ENCODE data around the gene RABGAP1L. TPM values are rescaled to one million over a fixed set of nuclear protein-coding genes. Genes with fewer than 3 reads are reported as not detected.

RABGAP1L gene
- total RNA-seq, 2 experiments from 2014 or later = 98.1 to 158 TPM

DNA sequence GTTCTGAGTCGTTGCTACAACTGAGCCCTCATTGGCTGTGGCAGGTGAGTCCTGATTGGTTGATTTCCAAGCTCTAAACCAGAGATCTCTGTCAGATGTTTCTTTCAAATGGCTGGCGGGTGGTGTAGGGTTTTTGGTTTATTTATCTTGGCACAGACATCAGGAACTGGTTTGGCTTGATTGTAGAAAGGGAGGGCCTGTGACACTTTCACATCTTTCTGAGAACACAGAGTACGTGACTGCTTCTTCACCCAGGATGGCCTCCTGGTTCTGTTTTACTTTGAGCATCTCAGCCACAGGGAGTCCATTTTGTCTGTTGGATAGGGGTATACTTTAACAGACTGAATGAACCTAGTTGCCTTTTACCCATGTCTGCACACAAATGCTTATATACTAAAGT is 199.0 kb downstream of the RABGAP1L start:
- no peak overlapping the region for H2AFZ ChIP-seq (ENCODE audit: low read length)
- peaks cover 17% of the 10 kb centered on the region; the same call in 1 of the 2 replicates for H3K36me3 ChIP-seq (ENCODE audit: insufficient read depth, low read length)
- H3K4me3 ChIP-seq (ENCODE audit: low read depth, low read length, poor library complexity, severe bottlenecking) = no peak overlapping the region
- no TSS peak for BruUV-seq (replicated peaks)
- H3K9me2 ChIP-seq (ENCODE audit: insufficient read depth, low read length) = no peaks in the 10 kb centered on the region
- H4K20me1 ChIP-seq (ENCODE audit: insufficient read depth, low read length) = no peaks in the 10 kb centered on the region
- no peak for DNase-seq (ENCODE audit: low spot score)
- H3K27ac ChIP-seq (ENCODE audit: low read depth, low read length, poor library complexity, severe bottlenecking) = no peak overlapping the region
- no peaks in the 10 kb centered on the region for H3K9me3 ChIP-seq (ENCODE audit: low read length)
- ChIA-PET POLR2A (interaction anchor here (1.0 kb wide), 1 partner anchor 20 kb away, joined by 3 read pairs; no protein-coding TSS in a partner anchor), CTCF (ENCODE audit: unreplicated experiment) (no interaction called here)
- intact Hi-C loops (cut with micrococcal nuclease; ENCODE audit: unreplicated experiment) = no loop called here
- peaks cover 5% of the 10 kb centered on the region for H3K4me1 ChIP-seq (ENCODE audit: insufficient read depth, low read length, poor library complexity, severe bottlenecking)
- peaks cover 3% of the 10 kb centered on the region; the same call in 1 of the 2 replicates for H3K79me2 ChIP-seq (ENCODE audit: insufficient read depth, low read depth, low read length)
- no peak for TF ChIP-seq CTCF (conservative IDR thresholded peaks at IDR 0.05; ENCODE audit: low read length)
- TF ChIP-seq EZH2phosphoT487 (IDR thresholded peaks at IDR 0.05; ENCODE audit: borderline replicate concordance, low read depth, low read length) = no peak
- H3K4me2 ChIP-seq (ENCODE audit: low read length) = no peak overlapping the region

GRCh38 chr1:174358786-174359453 is 199.6 kb downstream of the RABGAP1L start:
- CTCF ChIA-PET (ENCODE audit: unreplicated experiment) = no interaction called here
- Histone ChIP-seq H4K20me1 (ENCODE audit: insufficient read depth, low read length) (no peaks in the 10 kb centered on the region), H3K27ac (ENCODE audit: low read depth, low read length, poor library complexity, severe bottlenecking) (no peak overlapping the region), H2AFZ (ENCODE audit: low read length) (no peak overlapping the region), H3K79me2 (ENCODE audit: insufficient read depth, low read depth, low read length) (peaks cover 3% of the 10 kb centered on the region; the same call in 1 of the 2 replicates), H3K9me2 (ENCODE audit: insufficient read depth, low read length) (no peaks in the 10 kb centered on the region), H3K9me3 (ENCODE audit: low read length) (no peaks in the 10 kb centered on the region), H3K4me2 (ENCODE audit: low read length) (no peak overlapping the region), H3K36me3 (ENCODE audit: insufficient read depth, low read length) (peaks cover 14% of the 10 kb centered on the region; the same call in 1 of the 2 replicates), H3K4me3 (ENCODE audit: low read depth, low read length, poor library complexity, severe bottlenecking) (no peak overlapping the region), H3K4me1 (ENCODE audit: insufficient read depth, low read length, poor library complexity, severe bottlenecking) (peaks cover 5% of the 10 kb centered on the region)
- no peak for TF ChIP-seq EZH2phosphoT487 (IDR thresholded peaks at IDR 0.05; ENCODE audit: borderline replicate concordance, low read depth, low read length)
- peak; percentile 53 for TF ChIP-seq CTCF (conservative IDR thresholded peaks at IDR 0.05; ENCODE audit: low read length)
- intact Hi-C loops (cut with micrococcal nuclease; ENCODE audit: unreplicated experiment) = no loop called here
- POLR2A ChIA-PET = interaction anchor here (0.6 kb wide), 1 partner anchor 17 kb away, joined by 3 read pairs; no protein-coding TSS in a partner anchor
- DNase-seq (ENCODE audit: low spot score) = no peak
- no TSS peak for BruUV-seq (replicated peaks)

GRCh38 chr1:174359454-174359805 is 200.1 kb downstream of the RABGAP1L start:
- Histone ChIP-seq H4K20me1 (ENCODE audit: insufficient read depth, low read length) (no peaks in the 10 kb centered on the region), H3K9me3 (ENCODE audit: low read length) (no peaks in the 10 kb centered on the region), H2AFZ (ENCODE audit: low read length) (no peak overlapping the region), H3K27ac (ENCODE audit: low read depth, low read length, poor library complexity, severe bottlenecking) (no peak overlapping the region), H3K9me2 (ENCODE audit: insufficient read depth, low read length) (no peaks in the 10 kb centered on the region), H3K4me2 (ENCODE audit: low read length) (no peak overlapping the region), H3K4me1 (ENCODE audit: insufficient read depth, low read length, poor library complexity, severe bottlenecking) (peaks cover 5% of the 10 kb centered on the region), H3K4me3 (ENCODE audit: low read depth, low read length, poor library complexity, severe bottlenecking) (no peak overlapping the region), H3K36me3 (ENCODE audit: insufficient read depth, low read length) (peaks cover 13% of the 10 kb centered on the region; the same call in 1 of the 2 replicates), H3K79me2 (ENCODE audit: insufficient read depth, low read depth, low read length) (peaks cover 3% of the 10 kb centered on the region; the same call in 1 of the 2 replicates)
- DNase-seq (ENCODE audit: low spot score) = no peak
- no TSS peak for BruUV-seq (replicated peaks)
- ChIA-PET CTCF (ENCODE audit: unreplicated experiment) (no interaction called here), POLR2A (interaction anchor here (0.6 kb wide), 1 partner anchor 17 kb away, joined by 3 read pairs; no protein-coding TSS in a partner anchor)
- TF ChIP-seq CTCF (conservative IDR thresholded peaks at IDR 0.05; ENCODE audit: low read length) (no peak), EZH2phosphoT487 (IDR thresholded peaks at IDR 0.05; ENCODE audit: borderline replicate concordance, low read depth, low read length) (no peak)
- intact Hi-C loops (cut with micrococcal nuclease; ENCODE audit: unreplicated experiment) = no loop called here

Data from OCI-LY7 (cell line).